ENCODE data around the gene DNAL4. TPM values are rescaled to one million over a fixed set of nuclear protein-coding genes. Genes with fewer than 3 reads are reported as not detected.

DNAL4 gene
- polyA plus RNA-seq, 2 of the 4 experiments (the other 2 are of a cell fraction), result 7.7 to 9.8 TPM

DNA sequence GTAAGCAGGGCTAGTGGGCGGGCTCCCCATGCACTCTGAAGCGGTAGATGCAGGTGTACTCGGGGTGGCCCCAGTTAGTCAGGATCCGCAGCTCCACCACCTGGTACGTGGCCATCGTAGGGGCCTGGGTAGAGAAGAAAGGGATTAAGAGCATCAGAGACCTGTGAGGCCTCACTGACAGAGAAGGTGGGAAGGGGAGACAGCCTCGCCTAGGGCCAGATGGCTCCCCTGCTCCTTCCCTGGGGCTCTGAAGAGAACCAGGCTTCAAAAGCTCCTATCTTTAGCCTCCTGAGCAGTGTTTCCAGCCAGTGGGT lies 57.7 kb downstream of the DNAL4 start:
- no peak for TF ChIP-seq ZSCAN20 (CRISPR knock-in tag; IDR thresholded peaks at IDR 0.05)
- TF ChIP-seq HOXA7 (CRISPR knock-in tag; IDR thresholded peaks at IDR 0.05), result no peak
- TF ChIP-seq PHF8 (IDR thresholded peaks at IDR 0.05; ENCODE audit: borderline replicate concordance, low read depth), result no peak
- TF ChIP-seq, protein P1, sequence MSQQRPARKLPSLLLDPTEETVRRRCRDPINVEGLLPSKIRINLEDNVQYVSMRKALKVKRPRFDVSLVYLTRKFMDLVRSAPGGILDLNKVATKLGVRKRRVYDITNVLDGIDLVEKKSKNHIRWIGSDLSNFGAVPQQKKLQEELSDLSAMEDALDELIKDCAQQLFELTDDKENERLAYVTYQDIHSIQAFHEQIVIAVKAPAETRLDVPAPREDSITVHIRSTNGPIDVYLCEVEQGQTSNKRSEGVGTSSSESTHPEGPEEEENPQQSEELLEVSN (IDR thresholded peaks at IDR 0.05; ENCODE audit: borderline replicate concordance, low read depth), result no peak
- TF ChIP-seq, protein P2, sequence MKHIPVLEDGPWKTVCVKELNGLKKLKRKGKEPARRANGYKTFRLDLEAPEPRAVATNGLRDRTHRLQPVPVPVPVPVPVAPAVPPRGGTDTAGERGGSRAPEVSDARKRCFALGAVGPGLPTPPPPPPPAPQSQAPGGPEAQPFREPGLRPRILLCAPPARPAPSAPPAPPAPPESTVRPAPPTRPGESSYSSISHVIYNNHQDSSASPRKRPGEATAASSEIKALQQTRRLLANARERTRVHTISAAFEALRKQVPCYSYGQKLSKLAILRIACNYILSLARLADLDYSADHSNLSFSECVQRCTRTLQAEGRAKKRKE (CRISPR knock-in tag; IDR thresholded peaks at IDR 0.05; ENCODE audit: low read depth), result no peak
- TF ChIP-seq, protein P3, sequence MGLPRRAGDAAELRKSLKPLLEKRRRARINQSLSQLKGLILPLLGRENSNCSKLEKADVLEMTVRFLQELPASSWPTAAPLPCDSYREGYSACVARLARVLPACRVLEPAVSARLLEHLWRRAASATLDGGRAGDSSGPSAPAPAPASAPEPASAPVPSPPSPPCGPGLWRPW (IDR thresholded peaks at IDR 0.05), result no peak
- TF ChIP-seq JUN (IDR thresholded peaks at IDR 0.05), result no peak
- TF ChIP-seq HOXB13 (CRISPR knock-in tag; IDR thresholded peaks at IDR 0.05; ENCODE audit: low read depth), result no peak
- TF ChIP-seq RCOR1 (IDR thresholded peaks at IDR 0.05; ENCODE audit: low read depth, low read length), result no peak
- TF ChIP-seq, protein P4, sequence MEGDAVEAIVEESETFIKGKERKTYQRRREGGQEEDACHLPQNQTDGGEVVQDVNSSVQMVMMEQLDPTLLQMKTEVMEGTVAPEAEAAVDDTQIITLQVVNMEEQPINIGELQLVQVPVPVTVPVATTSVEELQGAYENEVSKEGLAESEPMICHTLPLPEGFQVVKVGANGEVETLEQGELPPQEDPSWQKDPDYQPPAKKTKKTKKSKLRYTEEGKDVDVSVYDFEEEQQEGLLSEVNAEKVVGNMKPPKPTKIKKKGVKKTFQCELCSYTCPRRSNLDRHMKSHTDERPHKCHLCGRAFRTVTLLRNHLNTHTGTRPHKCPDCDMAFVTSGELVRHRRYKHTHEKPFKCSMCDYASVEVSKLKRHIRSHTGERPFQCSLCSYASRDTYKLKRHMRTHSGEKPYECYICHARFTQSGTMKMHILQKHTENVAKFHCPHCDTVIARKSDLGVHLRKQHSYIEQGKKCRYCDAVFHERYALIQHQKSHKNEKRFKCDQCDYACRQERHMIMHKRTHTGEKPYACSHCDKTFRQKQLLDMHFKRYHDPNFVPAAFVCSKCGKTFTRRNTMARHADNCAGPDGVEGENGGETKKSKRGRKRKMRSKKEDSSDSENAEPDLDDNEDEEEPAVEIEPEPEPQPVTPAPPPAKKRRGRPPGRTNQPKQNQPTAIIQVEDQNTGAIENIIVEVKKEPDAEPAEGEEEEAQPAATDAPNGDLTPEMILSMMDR (IDR thresholded peaks at IDR 0.05), result no peak
- no peak for TF ChIP-seq POLR2A (IDR thresholded peaks at IDR 0.05; ENCODE audit: low read length)
- TF ChIP-seq SREBF2 (IDR thresholded peaks at IDR 0.05), result no peak
- TF ChIP-seq ZC3H11A (IDR thresholded peaks at IDR 0.05), result no peak
- TF ChIP-seq HOXB5 (CRISPR knock-in tag; IDR thresholded peaks at IDR 0.05), result no peak
- TF ChIP-seq, protein P5, sequence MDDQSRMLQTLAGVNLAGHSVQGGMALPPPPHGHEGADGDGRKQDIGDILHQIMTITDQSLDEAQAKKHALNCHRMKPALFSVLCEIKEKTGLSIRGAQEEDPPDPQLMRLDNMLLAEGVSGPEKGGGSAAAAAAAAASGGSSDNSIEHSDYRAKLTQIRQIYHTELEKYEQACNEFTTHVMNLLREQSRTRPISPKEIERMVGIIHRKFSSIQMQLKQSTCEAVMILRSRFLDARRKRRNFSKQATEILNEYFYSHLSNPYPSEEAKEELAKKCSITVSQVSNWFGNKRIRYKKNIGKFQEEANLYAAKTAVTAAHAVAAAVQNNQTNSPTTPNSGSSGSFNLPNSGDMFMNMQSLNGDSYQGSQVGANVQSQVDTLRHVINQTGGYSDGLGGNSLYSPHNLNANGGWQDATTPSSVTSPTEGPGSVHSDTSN (IDR thresholded peaks at IDR 0.05), result no peak
- TF ChIP-seq POLR2AphosphoS2 (conservative IDR thresholded peaks at IDR 0.05; ENCODE audit: low read length), result no peak
- no peak for TF ChIP-seq HEYL (CRISPR knock-in tag; IDR thresholded peaks at IDR 0.05)
- DNase-seq (ENCODE audit: low read depth in 1 of 2, low spot score in 1 of 2), result no peak
- Histone ChIP-seq H3K27ac (no peak overlapping the region), H3K4me3 (no peak overlapping the region), H3K4me2 (no peak overlapping the region), H3K9me3 (no peaks in the 10 kb centered on the region), H3K4me1 (no peaks in the 10 kb centered on the region)
- ChIA-PET POLR2A (no interaction called here), CTCF (interaction anchor here (1.0 to 7.4 kb wide), 5 partner anchors 11 to 778 kb away, joined by 3 to 69 read pairs (median 3); no protein-coding TSS in a partner anchor)
- no peak for FAIRE-seq
- no peak for ATAC-seq
- 86% methylated on average over 6 of the region's 7 CpGs for WGBS (ENCODE audit: missing lambda C conversion rate)

DNA sequence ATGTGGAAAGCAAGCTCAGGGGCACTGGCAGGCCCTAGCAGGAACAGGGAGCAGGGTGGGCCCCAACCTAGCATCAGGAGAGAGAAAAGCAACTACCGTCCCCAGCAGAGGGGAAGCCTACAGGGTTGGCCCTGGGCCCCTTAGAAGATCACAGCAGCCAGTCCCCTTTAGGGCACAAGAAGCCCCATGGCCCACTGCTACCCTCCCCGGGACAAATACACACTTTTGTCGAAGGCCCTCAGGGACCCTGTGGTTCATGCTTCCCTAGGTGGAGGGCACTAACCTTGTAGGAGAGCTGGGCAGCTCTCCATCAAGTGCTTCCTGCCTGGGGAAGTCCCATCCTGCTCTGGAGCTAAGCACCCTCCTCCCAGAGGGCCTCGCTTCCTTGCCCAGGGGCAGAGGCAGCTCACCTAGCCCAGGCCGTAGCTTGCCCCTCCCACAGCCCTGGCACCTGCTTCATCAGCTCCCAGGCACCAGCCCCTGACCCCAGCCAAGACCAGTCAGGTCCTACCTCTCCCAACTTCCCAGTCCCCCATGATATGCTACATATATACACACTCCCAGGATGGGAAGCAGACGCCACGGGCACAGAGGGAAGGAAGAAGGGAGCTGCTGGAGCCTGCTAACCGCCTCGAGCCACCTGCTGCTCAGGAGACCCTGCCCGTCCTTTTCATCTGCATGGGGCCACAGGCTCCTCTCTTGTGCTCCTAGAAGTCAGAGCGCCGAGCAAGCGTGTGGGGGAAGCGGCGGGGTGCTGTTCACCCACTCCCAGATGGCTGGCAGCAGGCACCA lies 58.3 kb downstream of the DNAL4 start:
- Histone ChIP-seq H3K4me2 (no peak overlapping the region), H3K27ac (no peak overlapping the region), H3K4me3 (no peak overlapping the region), H3K9me3 (no peaks in the 10 kb centered on the region), H3K4me1 (no peaks in the 10 kb centered on the region)
- no peak for ATAC-seq
- WGBS (ENCODE audit: missing lambda C conversion rate), result 93% methylated on average over 9 of the region's 15 CpGs
- no peak for DNase-seq (ENCODE audit: low read depth in 1 of 2, low spot score in 1 of 2)
- POLR2A ChIA-PET, result no interaction called here
- FAIRE-seq, result no peak
- CTCF ChIA-PET, result interaction anchor here (0.9 to 7.4 kb wide), 8 partner anchors 8 to 779 kb away, joined by 3 to 69 read pairs (median 4); no protein-coding TSS in a partner anchor
- TF ChIP-seq FOSB (CRISPR knock-in tag; IDR thresholded peaks at IDR 0.05), result no peak
- TF ChIP-seq, protein P6, sequence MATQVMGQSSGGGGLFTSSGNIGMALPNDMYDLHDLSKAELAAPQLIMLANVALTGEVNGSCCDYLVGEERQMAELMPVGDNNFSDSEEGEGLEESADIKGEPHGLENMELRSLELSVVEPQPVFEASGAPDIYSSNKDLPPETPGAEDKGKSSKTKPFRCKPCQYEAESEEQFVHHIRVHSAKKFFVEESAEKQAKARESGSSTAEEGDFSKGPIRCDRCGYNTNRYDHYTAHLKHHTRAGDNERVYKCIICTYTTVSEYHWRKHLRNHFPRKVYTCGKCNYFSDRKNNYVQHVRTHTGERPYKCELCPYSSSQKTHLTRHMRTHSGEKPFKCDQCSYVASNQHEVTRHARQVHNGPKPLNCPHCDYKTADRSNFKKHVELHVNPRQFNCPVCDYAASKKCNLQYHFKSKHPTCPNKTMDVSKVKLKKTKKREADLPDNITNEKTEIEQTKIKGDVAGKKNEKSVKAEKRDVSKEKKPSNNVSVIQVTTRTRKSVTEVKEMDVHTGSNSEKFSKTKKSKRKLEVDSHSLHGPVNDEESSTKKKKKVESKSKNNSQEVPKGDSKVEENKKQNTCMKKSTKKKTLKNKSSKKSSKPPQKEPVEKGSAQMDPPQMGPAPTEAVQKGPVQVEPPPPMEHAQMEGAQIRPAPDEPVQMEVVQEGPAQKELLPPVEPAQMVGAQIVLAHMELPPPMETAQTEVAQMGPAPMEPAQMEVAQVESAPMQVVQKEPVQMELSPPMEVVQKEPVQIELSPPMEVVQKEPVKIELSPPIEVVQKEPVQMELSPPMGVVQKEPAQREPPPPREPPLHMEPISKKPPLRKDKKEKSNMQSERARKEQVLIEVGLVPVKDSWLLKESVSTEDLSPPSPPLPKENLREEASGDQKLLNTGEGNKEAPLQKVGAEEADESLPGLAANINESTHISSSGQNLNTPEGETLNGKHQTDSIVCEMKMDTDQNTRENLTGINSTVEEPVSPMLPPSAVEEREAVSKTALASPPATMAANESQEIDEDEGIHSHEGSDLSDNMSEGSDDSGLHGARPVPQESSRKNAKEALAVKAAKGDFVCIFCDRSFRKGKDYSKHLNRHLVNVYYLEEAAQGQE (IDR thresholded peaks at IDR 0.05), result no peak
